ENCODE results near the gene SFR1. TPM values are rescaled to one million over a fixed set of nuclear protein-coding genes. Genes with fewer than 3 reads are reported as not detected.

The SFR1 gene
- polyA plus RNA-seq, 1 donor (not counting 4 experiments of a cell fraction or from before 2014, with no cell fraction given) = 10.4 TPM

- no peak for DNase-seq (ENCODE audit: low read depth, low spot score)
- no peak for FAIRE-seq
- H3K4me3 ChIP-seq (ENCODE audit: control insufficient read depth in 2 of 3, extremely low read depth in 1 of 3, insufficient read depth in 2 of 3, low read depth in 1 of 3, low read length in 3 of 3) = peak overlapping the region; percentile 68 to 96 (median 94)
- no peaks in the 10 kb centered on the region for H3K9me3 ChIP-seq (ENCODE audit: control insufficient read depth, low read depth, low read length)
- H3K4me1 ChIP-seq (ENCODE audit: control insufficient read depth, extremely low read depth, insufficient read depth, low read length) = peaks cover 38% of the 10 kb centered on the region
- no peaks in the 10 kb centered on the region for H3K9me1 ChIP-seq (ENCODE audit: control insufficient read depth, extremely low read depth, insufficient read depth, low read length)
- peak overlapping the region; percentile 99 for H3K27ac ChIP-seq (ENCODE audit: control insufficient read depth, insufficient read depth, low read length)
- H2AFZ ChIP-seq (ENCODE audit: control insufficient read depth, low read length) = no peak overlapping the region
- no peak for TF ChIP-seq CTCF (optimal IDR thresholded peaks at IDR 0.05 in 1 of 3, IDR thresholded peaks at IDR 0.05 in 1 of 3, conservative IDR thresholded peaks at IDR 0.05 in 1 of 3; ENCODE audit: extremely low read depth in 1 of 3, insufficient read depth in 2 of 3, low read length in 3 of 3)
- no peak for TF ChIP-seq EZH2 (IDR thresholded peaks at IDR 0.05; ENCODE audit: low read length)
- H3K4me2 ChIP-seq (ENCODE audit: control insufficient read depth, extremely low read depth, insufficient read depth, low read depth, low read length) = peak overlapping the region; percentile 96
- H3K36me3 ChIP-seq (ENCODE audit: control insufficient read depth in 2 of 2, extremely low read depth in 1 of 2, insufficient read depth in 2 of 2, low read length in 2 of 2) = peaks cover 2 to 35% of the 10 kb centered on the region in 2 experiments
- peaks cover 57% of the 10 kb centered on the region for H3K79me2 ChIP-seq (ENCODE audit: control insufficient read depth, insufficient read depth, low read length)
- peaks cover 10% of the 10 kb centered on the region for H4K20me1 ChIP-seq (ENCODE audit: control insufficient read depth, extremely low read depth, insufficient read depth, low read length)
- peak overlapping the region; percentile 97 for H3K9ac ChIP-seq (ENCODE audit: control insufficient read depth, extremely low read depth, insufficient read depth, low read length)
- no peaks in the 10 kb centered on the region for H3K27me3 ChIP-seq (ENCODE audit: control insufficient read depth, extremely low read depth, insufficient read depth, low read length)
- dilution Hi-C loops (cut with MboI; ENCODE audit: extremely low pct_ligation_motif_present, low sequenced_read_pairs) = no loop called here
Observed at GRCh38 chr10:104084482-104085142, 37.4 kb upstream of the SFR1 start.

- dilution Hi-C loops (cut with MboI; ENCODE audit: extremely low pct_ligation_motif_present, low sequenced_read_pairs) = no loop called here
- Histone ChIP-seq H3K4me1 (ENCODE audit: control insufficient read depth, extremely low read depth, insufficient read depth, low read length) (peaks cover 50% of the 10 kb centered on the region), H3K9me3 (ENCODE audit: control insufficient read depth, low read depth, low read length) (no peaks in the 10 kb centered on the region), H2AFZ (ENCODE audit: control insufficient read depth, low read length) (no peak within 1 kb of the TSS), H3K27me3 (ENCODE audit: control insufficient read depth, extremely low read depth, insufficient read depth, low read length) (no peaks in the 10 kb centered on the region), H3K4me3 (ENCODE audit: control insufficient read depth in 2 of 3, extremely low read depth in 1 of 3, insufficient read depth in 2 of 3, low read depth in 1 of 3, low read length in 3 of 3) (peak within 1 kb of the TSS; percentile 68 to 96 (median 94)), H4K20me1 (ENCODE audit: control insufficient read depth, extremely low read depth, insufficient read depth, low read length) (peaks cover 8% of the 10 kb centered on the region), H3K9me1 (ENCODE audit: control insufficient read depth, extremely low read depth, insufficient read depth, low read length) (no peaks in the 10 kb centered on the region), H3K4me2 (ENCODE audit: control insufficient read depth, extremely low read depth, insufficient read depth, low read depth, low read length) (peak within 1 kb of the TSS; percentile 96), H3K79me2 (ENCODE audit: control insufficient read depth, insufficient read depth, low read length) (peaks cover 47% of the 10 kb centered on the region), H3K27ac (ENCODE audit: control insufficient read depth, insufficient read depth, low read length) (peak within 1 kb of the TSS; percentile 99), H3K36me3 (ENCODE audit: control insufficient read depth in 2 of 2, extremely low read depth in 1 of 2, insufficient read depth in 2 of 2, low read length in 2 of 2) (peaks cover 2 to 26% of the 10 kb centered on the region in 2 experiments), H3K9ac (ENCODE audit: control insufficient read depth, extremely low read depth, insufficient read depth, low read length) (peak within 1 kb of the TSS; percentile 97)
- no peak for TF ChIP-seq EZH2 (IDR thresholded peaks at IDR 0.05; ENCODE audit: low read length)
- TF ChIP-seq CTCF (optimal IDR thresholded peaks at IDR 0.05 in 1 of 3, IDR thresholded peaks at IDR 0.05 in 1 of 3, conservative IDR thresholded peaks at IDR 0.05 in 1 of 3; ENCODE audit: extremely low read depth in 1 of 3, insufficient read depth in 2 of 3, low read length in 3 of 3) = no peak
- FAIRE-seq = peak; percentile 96
- no peak for DNase-seq (ENCODE audit: low read depth, low spot score)
Observed at GRCh38 chr10:104085801-104086400, 36.1 kb upstream of the SFR1 start, which contains the start of gene COL17A1. Gene COL17A1 (minus strand): TSS chr10:104085880. CDS start chr10:104080673, 5,207 bp downstream.
